K562 (cell line): ENCODE measurements around the gene OSBPL10. TPM values are rescaled to one million over a fixed set of nuclear protein-coding genes. Genes with fewer than 3 reads are reported as not detected.

ENCODE experiments used
- ATAC-seq: fragments of 200-7000 bp; cut with Tn5 transposase; 3 replicates; pipeline ENCODE4 v1.9.1; 2020; ENCODE audit warnings: moderate library complexity
- BruUV-seq: library from RNA; stranded (reverse); fragments of 400-500 nt; replicated peaks from 2 replicates; lab custom pipeline; 2021; lab: Mats Ljungman, UMichigan
- CTCF ChIA-PET: fragments of 300-600 bp; formaldehyde crosslinking; extraction: SDS; loops from one replicate; lab custom pipeline; 2021; ENCODE audit warnings: low intra/inter-chr PET ratio; lab: Yijun Ruan, JAX
- POLR2A ChIA-PET: fragments of 300-600, 350-650 bp; sonication (Branson Sonifier 250); formaldehyde crosslinking; extraction: SDS; loops from one replicate; lab custom pipeline; 2021; ENCODE audit warnings: antibody characterized with exemption, inconsistent platforms; lab: Yijun Ruan, JAX
- DNase-seq, 4 experiments: peaks; one replicate each; pipeline versions ENCODE4 v3.0.0 to v3.0.0-alpha.2; 2011 to 2018; ENCODE audit warnings: low spot score in 3 of 4, mixed read lengths in 3 of 4; ENCODE audit errors: extremely low read depth in 1 of 4
- FAIRE-seq: peaks from 2 replicates; lab custom pipeline; 2011; peaks lifted over from hg19 to GRCh38; lab: Jason Lieb, UNC
- H2AFZ ChIP-seq: 2 replicates; pipeline ENCODE4 v1.6.0; 2011; ENCODE audit warnings: low read depth, low read length, control low read depth, inconsistent platforms
- H3K27ac ChIP-seq: fragments of 200-600 bp; 3 replicates; pipeline ENCODE4 v1.8.0; 2011; ENCODE audit warnings: low read depth, mild to moderate bottlenecking, control low read depth, inconsistent platforms, low read length, moderate library complexity, mixed read lengths; ENCODE audit errors: extremely low read depth
- H3K27me3 ChIP-seq, 2 experiments: fragments of 300-600 bp in 1 of 2; 2 replicates in 1 of 2; 3 replicates in 1 of 2; pipeline versions ENCODE4 v1.6.0 to v1.8.0; 2011; ENCODE audit warnings: inconsistent platforms in 2 of 2, low read length in 2 of 2, mild to moderate bottlenecking in 1 of 2, mixed read lengths in 1 of 2, moderate library complexity in 1 of 2; ENCODE audit not compliant: control insufficient read depth in 2 of 2, insufficient read depth in 2 of 2
- H3K36me3 ChIP-seq: fragments of 300-600 bp; 3 replicates; pipeline ENCODE4 v1.8.0; 2011; ENCODE audit warnings: mild to moderate bottlenecking, low read length, inconsistent platforms; ENCODE audit not compliant: control insufficient read depth, insufficient read depth
- H3K4me1 ChIP-seq, 2 experiments: fragments of 200-600 bp in 1 of 2; replicated peaks in 1 of 2; 2 replicates in 1 of 2; 3 replicates in 1 of 2; pipeline versions ENCODE4 v1.5.1 to v1.8.0; 2011; ENCODE audit warnings: inconsistent platforms in 2 of 2, low read length in 2 of 2, mild to moderate bottlenecking in 1 of 2, mixed read lengths in 1 of 2, moderate library complexity in 1 of 2; ENCODE audit not compliant: control insufficient read depth in 2 of 2, insufficient read depth in 2 of 2
- H3K4me2 ChIP-seq: 2 replicates; pipeline ENCODE4 v1.6.1; 2011; ENCODE audit warnings: low read length, control low read depth, inconsistent platforms, mixed read lengths; ENCODE audit not compliant: insufficient read depth
- H3K4me3 ChIP-seq: fragments of 200-600 bp; sonication (generic), shearing (Covaris generic); 2 replicates; pipeline ENCODE4 v1.5.1; 2016; ENCODE audit warnings: control low read depth, inconsistent platforms
- H3K79me2 ChIP-seq: fragments of 200-600 bp; 3 replicates; pipeline ENCODE4 v1.8.0; 2011; ENCODE audit warnings: low read length, inconsistent platforms; ENCODE audit not compliant: control insufficient read depth, insufficient read depth
- H3K9ac ChIP-seq, 2 experiments: 2 replicates each; pipeline versions ENCODE4 v1.6.0 to v1.6.1; 2011; ENCODE audit warnings: low read depth in 2 of 2, low read length in 2 of 2, control low read depth in 1 of 2, inconsistent platforms in 1 of 2, mild to moderate bottlenecking in 1 of 2, mixed read lengths in 1 of 2; ENCODE audit not compliant: insufficient read depth in 1 of 2
- H3K9me1 ChIP-seq: one replicate; pipeline ENCODE4 v1.6.0; 2011; ENCODE audit warnings: inconsistent platforms, mild to moderate bottlenecking, low read length, moderate library complexity; ENCODE audit not compliant: control insufficient read depth, insufficient read depth
- H3K9me3 ChIP-seq: replicated peaks from 2 replicates; pipeline ENCODE4 v1.5.1; 2011; ENCODE audit warnings: low read depth, low read length, inconsistent platforms; ENCODE audit not compliant: control insufficient read depth, insufficient read depth
- H4K20me1 ChIP-seq: replicated peaks from 2 replicates; pipeline ENCODE4 v1.6.1; 2011; ENCODE audit warnings: low read length, inconsistent platforms, mixed read lengths; ENCODE audit not compliant: control insufficient read depth, insufficient read depth
- EP400 ChIP-seq: fragments of 450-650 bp; IDR thresholded peaks from 2 replicates; pipeline ENCODE4 v1.6.1; 2017; ENCODE audit warnings: antibody characterized with exemption, mild to moderate bottlenecking, moderate library complexity
- FOXA3 ChIP-seq, 2 experiments: fragments of 450-650 bp in 1 of 2; sonication (generic) in 1 of 2; formaldehyde crosslinking; IDR thresholded peaks in 1 of 2; conservative IDR thresholded peaks in 1 of 2; 2 replicates each; pipeline versions ENCODE4 v1.4.0 to v1.8.0; 2020 to 2022; ENCODE audit warnings: mild to moderate bottlenecking in 2 of 2, missing genetic modification reagents in 1 of 2
- HDAC1 ChIP-seq, 2 experiments: fragments of 450-650 bp; IDR thresholded peaks; 2 replicates each; pipeline ENCODE4 v1.6.1; 2016 to 2017; ENCODE audit warnings: inconsistent platforms in 1 of 2, mild to moderate bottlenecking in 1 of 2, moderate library complexity in 1 of 2
- SMARCA4 ChIP-seq: fragments of 450-650 bp; IDR thresholded peaks from 2 replicates; pipeline ENCODE4 v1.6.1; 2016
- TBL1XR1 ChIP-seq, 2 experiments: IDR thresholded peaks; 2 replicates each; pipeline ENCODE4 v1.6.1; 2012; ENCODE audit warnings: improper control_type of control experiment in 2 of 2, low read length in 2 of 2, mild to moderate bottlenecking in 1 of 2
- YY1 ChIP-seq, 3 experiments: IDR thresholded peaks; 2 replicates each; pipeline ENCODE4 v1.6.1; 2011; ENCODE audit warnings: low read length in 2 of 3, mild to moderate bottlenecking in 2 of 3, moderate library complexity in 2 of 3, borderline replicate concordance in 1 of 3, control low read depth in 1 of 3, low read depth in 1 of 3; ENCODE audit not compliant: insufficient read depth in 3 of 3, insufficient replicate concordance in 2 of 3, control insufficient read depth in 1 of 3, insufficient read length in 1 of 3; ENCODE audit errors: extremely low read depth in 1 of 3
- WGBS: fragments of 100-300 bp; shearing (Covaris generic); methylation state at CpG from one replicate; pipeline ENCODE4 v1.1.6; 2016; ENCODE audit warnings: low coverage, mixed read lengths; ENCODE audit not compliant: insufficient coverage; ENCODE audit errors: missing lambda C conversion rate; 5-methylcytosine and 5-hydroxymethylcytosine counted together
- in situ Hi-C: fragments of 300-500 bp; cut with MboI; formaldehyde crosslinking; loops from 4 replicates; pipeline ENCODE4 v1.15.0; 2018; ENCODE audit warnings: inconsistent platforms, mixed read lengths
- intact Hi-C: fragments of 100-400 bp; cut with micrococcal nuclease; formaldehyde crosslinking; loops from 2 replicates; pipeline ENCODE4 v1.14.2; 2022
- polyA plus RNA-seq, 8 experiments: library from polyadenylated mRNA; depleted of rRNA in 4 of 8; stranded (reverse) in 5 of 8; unstranded in 3 of 8; fragments of >200 nt; fragmentation: Nextera tagmentation in 2 of 8; fragmentation: Illumina TruSeq in 1 of 8; extraction: Ambion mirVana in 2 of 8; extraction: Trizol in 1 of 8; gene quantifications; 2 replicates each; pipeline versions ENCODE4 v1.2.1 to v1.2.3, GENCODE V29; 2011 to 2014; ENCODE audit warnings: inconsistent platforms in 1 of 8, missing spikeins in 1 of 8
- total RNA-seq, 7 experiments: library from RNA; depleted of rRNA in 6 of 7; stranded (reverse); fragments of >200 nt in 6 of 7; fragmentation: Illumina TruSeq in 2 of 7; extraction: Trizol in 2 of 7; gene quantifications; 2 replicates each; pipeline versions ENCODE4 v1.2.1 to v1.2.3, GENCODE V29; 2011 to 2021; ENCODE audit warnings: low replicate concordance in 1 of 7
- TF ChIP-seq, protein P1 (sequence below): sonication (generic); formaldehyde crosslinking; IDR thresholded peaks from 2 replicates; pipeline ENCODE4 v1.9.0; 2022; ENCODE audit warnings: mild to moderate bottlenecking, missing genetic modification reagents
- TF ChIP-seq, protein P2 (sequence below): fragments of 450-650 bp; IDR thresholded peaks from 2 replicates; pipeline ENCODE4 v1.6.1; 2016; ENCODE audit warnings: mild to moderate bottlenecking, moderate library complexity

OSBPL10 gene
- total and polyA plus RNA-seq, 9 of the 15 experiments (the other 6 are each of a cell fraction or from before 2014, with no cell fraction given) = 0.03 to 0.19 (median 0.14) TPM; not detected in 2

DNA sequence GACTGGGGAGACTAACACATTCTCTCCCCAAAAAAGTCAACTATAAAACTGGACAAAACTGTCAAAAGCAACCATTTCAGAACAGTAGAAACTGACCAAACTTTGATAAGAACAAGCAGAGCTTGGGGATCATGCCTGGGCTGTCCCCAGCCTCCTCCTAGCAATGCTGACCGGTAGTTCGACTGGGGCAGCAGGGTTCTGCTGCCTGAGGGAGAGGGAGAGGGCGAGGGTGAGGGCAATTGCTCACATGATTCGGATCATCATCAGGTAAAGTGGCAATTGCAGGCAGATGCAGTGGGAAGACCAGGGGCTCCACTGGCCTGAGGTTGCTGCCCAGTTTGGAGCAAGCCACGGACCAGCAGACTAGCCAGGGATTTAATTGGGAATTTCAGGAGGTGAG is 88.6 kb downstream of the OSBPL10 start:
- no peaks in the 10 kb centered on the region for H3K4me1 ChIP-seq
- ATAC-seq (no peak), DNase-seq (no peak), FAIRE-seq (no peak)
- H3K36me3 ChIP-seq = no peaks in the 10 kb centered on the region
- H4K20me1 ChIP-seq = no peaks in the 10 kb centered on the region
- H3K4me2 ChIP-seq = no peak overlapping the region
- in situ Hi-C loops (no loop called here), intact Hi-C loops (no loop called here)
- no peaks in the 10 kb centered on the region for H3K9me3 ChIP-seq
- no peaks in the 10 kb centered on the region for H3K79me2 ChIP-seq
- 0% methylated on average over 5 of the region's 5 CpGs for WGBS
- no TSS peak for BruUV-seq
- no peak overlapping the region for H2AFZ ChIP-seq
- POLR2A ChIA-PET = interaction anchor here (0.5 kb wide), 1 partner anchor 10 kb away, joined by 5 read pairs; no protein-coding TSS in a partner anchor
- no peak overlapping the region for H3K9ac ChIP-seq
- CTCF ChIA-PET = no interaction called here
- no peak overlapping the region for H3K27ac ChIP-seq
- H3K27me3 ChIP-seq = peaks cover 3 to 17% of the 10 kb centered on the region in 2 experiments; a peak in 4 of 5 replicates
- H3K4me3 ChIP-seq = no peak overlapping the region
- H3K9me1 ChIP-seq = peaks cover 4% of the 10 kb centered on the region
- TF ChIP-seq HDAC1 (IDR thresholded peaks at IDR 0.05) (no peak), SMARCA4 (no peak), EP400 (no peak), TBL1XR1 (IDR thresholded peaks at IDR 0.05; ENCODE audit: low read length in 2 of 2) (no peak), YY1 (IDR thresholded peaks at IDR 0.05; ENCODE audit: borderline replicate concordance in 1 of 3, control insufficient read depth in 1 of 3, extremely low read depth in 1 of 3, insufficient read depth in 3 of 3, insufficient read length in 1 of 3, insufficient replicate concordance in 2 of 3, low read depth in 1 of 3, low read length in 2 of 3) (no peak), FOXA3 (CRISPR knock-in tag; conservative IDR thresholded peaks at IDR 0.05 in 1 of 2, IDR thresholded peaks at IDR 0.05 in 1 of 2) (no peak)
- TF ChIP-seq, protein P1, sequence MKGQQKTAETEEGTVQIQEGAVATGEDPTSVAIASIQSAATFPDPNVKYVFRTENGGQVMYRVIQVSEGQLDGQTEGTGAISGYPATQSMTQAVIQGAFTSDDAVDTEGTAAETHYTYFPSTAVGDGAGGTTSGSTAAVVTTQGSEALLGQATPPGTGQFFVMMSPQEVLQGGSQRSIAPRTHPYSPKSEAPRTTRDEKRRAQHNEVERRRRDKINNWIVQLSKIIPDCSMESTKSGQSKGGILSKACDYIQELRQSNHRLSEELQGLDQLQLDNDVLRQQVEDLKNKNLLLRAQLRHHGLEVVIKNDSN (CRISPR knock-in tag) = no peak
- TF ChIP-seq, protein P2, sequence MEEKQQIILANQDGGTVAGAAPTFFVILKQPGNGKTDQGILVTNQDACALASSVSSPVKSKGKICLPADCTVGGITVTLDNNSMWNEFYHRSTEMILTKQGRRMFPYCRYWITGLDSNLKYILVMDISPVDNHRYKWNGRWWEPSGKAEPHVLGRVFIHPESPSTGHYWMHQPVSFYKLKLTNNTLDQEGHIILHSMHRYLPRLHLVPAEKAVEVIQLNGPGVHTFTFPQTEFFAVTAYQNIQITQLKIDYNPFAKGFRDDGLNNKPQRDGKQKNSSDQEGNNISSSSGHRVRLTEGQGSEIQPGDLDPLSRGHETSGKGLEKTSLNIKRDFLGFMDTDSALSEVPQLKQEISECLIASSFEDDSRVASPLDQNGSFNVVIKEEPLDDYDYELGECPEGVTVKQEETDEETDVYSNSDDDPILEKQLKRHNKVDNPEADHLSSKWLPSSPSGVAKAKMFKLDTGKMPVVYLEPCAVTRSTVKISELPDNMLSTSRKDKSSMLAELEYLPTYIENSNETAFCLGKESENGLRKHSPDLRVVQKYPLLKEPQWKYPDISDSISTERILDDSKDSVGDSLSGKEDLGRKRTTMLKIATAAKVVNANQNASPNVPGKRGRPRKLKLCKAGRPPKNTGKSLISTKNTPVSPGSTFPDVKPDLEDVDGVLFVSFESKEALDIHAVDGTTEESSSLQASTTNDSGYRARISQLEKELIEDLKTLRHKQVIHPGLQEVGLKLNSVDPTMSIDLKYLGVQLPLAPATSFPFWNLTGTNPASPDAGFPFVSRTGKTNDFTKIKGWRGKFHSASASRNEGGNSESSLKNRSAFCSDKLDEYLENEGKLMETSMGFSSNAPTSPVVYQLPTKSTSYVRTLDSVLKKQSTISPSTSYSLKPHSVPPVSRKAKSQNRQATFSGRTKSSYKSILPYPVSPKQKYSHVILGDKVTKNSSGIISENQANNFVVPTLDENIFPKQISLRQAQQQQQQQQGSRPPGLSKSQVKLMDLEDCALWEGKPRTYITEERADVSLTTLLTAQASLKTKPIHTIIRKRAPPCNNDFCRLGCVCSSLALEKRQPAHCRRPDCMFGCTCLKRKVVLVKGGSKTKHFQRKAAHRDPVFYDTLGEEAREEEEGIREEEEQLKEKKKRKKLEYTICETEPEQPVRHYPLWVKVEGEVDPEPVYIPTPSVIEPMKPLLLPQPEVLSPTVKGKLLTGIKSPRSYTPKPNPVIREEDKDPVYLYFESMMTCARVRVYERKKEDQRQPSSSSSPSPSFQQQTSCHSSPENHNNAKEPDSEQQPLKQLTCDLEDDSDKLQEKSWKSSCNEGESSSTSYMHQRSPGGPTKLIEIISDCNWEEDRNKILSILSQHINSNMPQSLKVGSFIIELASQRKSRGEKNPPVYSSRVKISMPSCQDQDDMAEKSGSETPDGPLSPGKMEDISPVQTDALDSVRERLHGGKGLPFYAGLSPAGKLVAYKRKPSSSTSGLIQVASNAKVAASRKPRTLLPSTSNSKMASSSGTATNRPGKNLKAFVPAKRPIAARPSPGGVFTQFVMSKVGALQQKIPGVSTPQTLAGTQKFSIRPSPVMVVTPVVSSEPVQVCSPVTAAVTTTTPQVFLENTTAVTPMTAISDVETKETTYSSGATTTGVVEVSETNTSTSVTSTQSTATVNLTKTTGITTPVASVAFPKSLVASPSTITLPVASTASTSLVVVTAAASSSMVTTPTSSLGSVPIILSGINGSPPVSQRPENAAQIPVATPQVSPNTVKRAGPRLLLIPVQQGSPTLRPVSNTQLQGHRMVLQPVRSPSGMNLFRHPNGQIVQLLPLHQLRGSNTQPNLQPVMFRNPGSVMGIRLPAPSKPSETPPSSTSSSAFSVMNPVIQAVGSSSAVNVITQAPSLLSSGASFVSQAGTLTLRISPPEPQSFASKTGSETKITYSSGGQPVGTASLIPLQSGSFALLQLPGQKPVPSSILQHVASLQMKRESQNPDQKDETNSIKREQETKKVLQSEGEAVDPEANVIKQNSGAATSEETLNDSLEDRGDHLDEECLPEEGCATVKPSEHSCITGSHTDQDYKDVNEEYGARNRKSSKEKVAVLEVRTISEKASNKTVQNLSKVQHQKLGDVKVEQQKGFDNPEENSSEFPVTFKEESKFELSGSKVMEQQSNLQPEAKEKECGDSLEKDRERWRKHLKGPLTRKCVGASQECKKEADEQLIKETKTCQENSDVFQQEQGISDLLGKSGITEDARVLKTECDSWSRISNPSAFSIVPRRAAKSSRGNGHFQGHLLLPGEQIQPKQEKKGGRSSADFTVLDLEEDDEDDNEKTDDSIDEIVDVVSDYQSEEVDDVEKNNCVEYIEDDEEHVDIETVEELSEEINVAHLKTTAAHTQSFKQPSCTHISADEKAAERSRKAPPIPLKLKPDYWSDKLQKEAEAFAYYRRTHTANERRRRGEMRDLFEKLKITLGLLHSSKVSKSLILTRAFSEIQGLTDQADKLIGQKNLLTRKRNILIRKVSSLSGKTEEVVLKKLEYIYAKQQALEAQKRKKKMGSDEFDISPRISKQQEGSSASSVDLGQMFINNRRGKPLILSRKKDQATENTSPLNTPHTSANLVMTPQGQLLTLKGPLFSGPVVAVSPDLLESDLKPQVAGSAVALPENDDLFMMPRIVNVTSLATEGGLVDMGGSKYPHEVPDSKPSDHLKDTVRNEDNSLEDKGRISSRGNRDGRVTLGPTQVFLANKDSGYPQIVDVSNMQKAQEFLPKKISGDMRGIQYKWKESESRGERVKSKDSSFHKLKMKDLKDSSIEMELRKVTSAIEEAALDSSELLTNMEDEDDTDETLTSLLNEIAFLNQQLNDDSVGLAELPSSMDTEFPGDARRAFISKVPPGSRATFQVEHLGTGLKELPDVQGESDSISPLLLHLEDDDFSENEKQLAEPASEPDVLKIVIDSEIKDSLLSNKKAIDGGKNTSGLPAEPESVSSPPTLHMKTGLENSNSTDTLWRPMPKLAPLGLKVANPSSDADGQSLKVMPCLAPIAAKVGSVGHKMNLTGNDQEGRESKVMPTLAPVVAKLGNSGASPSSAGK = no peak
